GM23338 (cell line): ENCODE results near the gene KBTBD4. TPM values are rescaled to one million over a fixed set of nuclear protein-coding genes. Genes with fewer than 3 reads are reported as not detected.

Experiments used
- ATAC-seq: fragments of 200-7000 bp; cut with Tn5 transposase; 3 replicates; pipeline ENCODE4 v1.9.1; 2020
- DNase-seq: peaks from one replicate; pipeline ENCODE4 v3.0.0-alpha.2; 2015; ENCODE audit warnings: low spot score
- H2AFZ ChIP-seq: fragments of 200-600 bp; sonication (generic); 2 replicates; pipeline ENCODE4 v1.8.0; 2016; ENCODE audit warnings: antibody characterized with exemption, mild to moderate bottlenecking, moderate library complexity
- H3F3A ChIP-seq: fragments of 200-600 bp; sonication (generic); replicated peaks from 2 replicates; pipeline ENCODE4 v1.8.0; 2017; ENCODE audit warnings: antibody characterized with exemption, mixed run types, low read depth
- H3K27ac ChIP-seq: fragments of 200-600 bp; sonication (generic); 2 replicates; pipeline ENCODE4 v1.6.1; 2016; ENCODE audit warnings: low read depth
- H3K27me3 ChIP-seq: fragments of 200-600 bp; sonication (generic); 2 replicates; pipeline ENCODE4 v1.8.0; 2016; ENCODE audit warnings: mild to moderate bottlenecking, mixed run types, moderate library complexity; ENCODE audit not compliant: insufficient read depth
- H3K36me3 ChIP-seq: fragments of 200-600 bp; sonication (generic); 2 replicates; pipeline ENCODE4 v1.8.0; 2016; ENCODE audit warnings: mild to moderate bottlenecking; ENCODE audit not compliant: insufficient read depth
- H3K4me1 ChIP-seq: fragments of 200-600 bp; sonication (generic); 2 replicates; pipeline ENCODE4 v1.8.0; 2016; ENCODE audit warnings: mild to moderate bottlenecking, moderate library complexity; ENCODE audit not compliant: insufficient read depth
- H3K4me2 ChIP-seq: fragments of 200-600 bp; sonication (generic); 2 replicates; pipeline ENCODE4 v1.7.1; 2017; ENCODE audit warnings: mixed run types
- H3K4me3 ChIP-seq: fragments of 200-600 bp; sonication (generic); 2 replicates; pipeline ENCODE4 v1.6.1; 2016; ENCODE audit warnings: mixed run types
- H3K79me2 ChIP-seq: fragments of 200-600 bp; sonication (generic); replicated peaks from 2 replicates; pipeline ENCODE4 v1.8.0; 2017; ENCODE audit warnings: mild to moderate bottlenecking; ENCODE audit not compliant: insufficient read depth
- H3K9me2 ChIP-seq: fragments of 200-600 bp; sonication (generic); 2 replicates; pipeline ENCODE4 v1.8.0; 2017; ENCODE audit not compliant: insufficient read depth
- H4K20me1 ChIP-seq: fragments of 200-600 bp; sonication (generic); replicated peaks from 2 replicates; pipeline ENCODE4 v1.8.0; 2017; ENCODE audit warnings: mild to moderate bottlenecking; ENCODE audit not compliant: insufficient read depth
- H3K27ac Mint-ChIP-seq: 2 replicates; pipeline ENCODE4 v1.8.0; 2020; ENCODE audit warnings: inconsistent platforms, mild to moderate bottlenecking, moderate library complexity, mixed read lengths
- H3K27me3 Mint-ChIP-seq: 3 replicates; pipeline ENCODE4 v1.8.0; 2022; ENCODE audit warnings: low read depth, mild to moderate bottlenecking, moderate library complexity, mixed read lengths, inconsistent platforms; ENCODE audit not compliant: insufficient read depth, poor library complexity
- H3K36me3 Mint-ChIP-seq: 3 replicates; pipeline ENCODE4 v1.8.0; 2021; ENCODE audit warnings: low read depth, mild to moderate bottlenecking, inconsistent platforms, moderate library complexity, mixed read lengths
- H3K4me1 Mint-ChIP-seq: 3 replicates; pipeline ENCODE4 v1.8.0; 2020; ENCODE audit warnings: mild to moderate bottlenecking, inconsistent platforms, mixed read lengths
- H3K4me3 Mint-ChIP-seq: 3 replicates; pipeline ENCODE4 v1.8.0; 2021; ENCODE audit warnings: moderate library complexity, mild to moderate bottlenecking, inconsistent platforms, mixed read lengths
- H3K9me3 Mint-ChIP-seq: 3 replicates; pipeline ENCODE4 v1.8.0; 2020; ENCODE audit warnings: moderate library complexity, mild to moderate bottlenecking, inconsistent platforms, mixed read lengths
- CREB1 ChIP-seq: fragments of 250-450 bp; sonication (Bioruptor Pico); IDR thresholded peaks from 2 replicates; pipeline ENCODE4 v1.5.0; 2020; ENCODE audit warnings: low read depth, mild to moderate bottlenecking, moderate library complexity
- CTCF ChIP-seq, 2 experiments: fragments of 200-600 bp in 1 of 2; sonication (generic) in 1 of 2; conservative IDR thresholded peaks; 2 replicates each; pipeline versions ENCODE4 v1.5.1 to v1.6.1; 2016 to 2017; ENCODE audit warnings: antibody characterized with exemption in 2 of 2, low read depth in 2 of 2, mild to moderate bottlenecking in 2 of 2, moderate library complexity in 1 of 2
- EZH2 ChIP-seq: fragments of 200-600 bp; sonication (generic); IDR thresholded peaks from one replicate; pipeline ENCODE4 v1.8.0; 2017; ENCODE audit warnings: antibody characterized with exemption, mild to moderate bottlenecking, low read depth; ENCODE audit not compliant: unreplicated experiment
- EZH2phosphoT487 ChIP-seq: fragments of 200-600 bp; sonication (generic); IDR thresholded peaks from one replicate; pipeline ENCODE4 v1.8.1; 2018; ENCODE audit warnings: antibody characterized with exemption; ENCODE audit not compliant: unreplicated experiment
- JUNB ChIP-seq: IDR thresholded peaks from one replicate; pipeline ENCODE4 v1.6.1; 2016; ENCODE audit warnings: antibody characterized with exemption; ENCODE audit not compliant: unreplicated experiment
- POLR2AphosphoS5 ChIP-seq: IDR thresholded peaks from 2 replicates; pipeline ENCODE4 v1.6.1; 2016; ENCODE audit warnings: antibody characterized with exemption, low read depth
- REST ChIP-seq: IDR thresholded peaks from one replicate; pipeline ENCODE4 v1.6.1; 2018; ENCODE audit warnings: antibody characterized with exemption; ENCODE audit not compliant: unreplicated experiment
- ZNF114 ChIP-seq: fragments of 250-450 bp; sonication (Bioruptor Pico); IDR thresholded peaks from 2 replicates; pipeline ENCODE4 v1.5.0; 2020; ENCODE audit warnings: mild to moderate bottlenecking, moderate library complexity
- ZNF331 ChIP-seq: fragments of 250-450 bp; sonication (Bioruptor Pico); IDR thresholded peaks from 2 replicates; pipeline ENCODE4 v1.5.0; 2020; ENCODE audit warnings: low read depth, mild to moderate bottlenecking, moderate library complexity
- ZNF462 ChIP-seq: fragments of 250-450 bp; sonication (Bioruptor Pico); IDR thresholded peaks from 2 replicates; pipeline ENCODE4 v1.5.0; 2020; ENCODE audit warnings: mild to moderate bottlenecking, moderate library complexity
- polyA plus RNA-seq: library from polyadenylated mRNA; unstranded; fragments of >200 nt; fragmentation: Nextera tagmentation; extraction: Ambion mirVana; gene quantifications from 2 replicates; pipeline ENCODE4 v1.2.1, GENCODE V29; 2016
- total RNA-seq: library from RNA; depleted of rRNA; stranded (reverse); fragments of >200 nt; shearing (Covaris generic); gene quantifications from 2 replicates; pipeline ENCODE4 v1.2.3, GENCODE V29; 2014

The KBTBD4 gene
- total and polyA plus RNA-seq, 2 experiments from 2014 or later = 5.8 to 16.6 TPM

- no peak overlapping the region for H3K4me3 ChIP-seq
- TF ChIP-seq CTCF (conservative IDR thresholded peaks at IDR 0.05; ENCODE audit: low read depth in 2 of 2) (no peak), REST (no peak), EZH2phosphoT487 (no peak), ZNF462 (no peak), EZH2 (no peak), ZNF114 (CRISPR knock-in tag) (no peak), POLR2AphosphoS5 (no peak), ZNF331 (CRISPR knock-in tag) (no peak), CREB1 (CRISPR knock-in tag) (no peak), JUNB (no peak)
- peaks cover 91% of the 10 kb centered on the region for H4K20me1 ChIP-seq
- peaks cover 5% of the 10 kb centered on the region for H3K27me3 Mint-ChIP-seq
- peaks cover 42% of the 10 kb centered on the region for H3K4me1 ChIP-seq
- no peak overlapping the region for H3K4me3 Mint-ChIP-seq
- H3K36me3 ChIP-seq = no peaks in the 10 kb centered on the region
- H3K27ac Mint-ChIP-seq = no peak overlapping the region
- H3K27me3 ChIP-seq = no peaks in the 10 kb centered on the region
- H3K9me3 Mint-ChIP-seq = no peaks in the 10 kb centered on the region
- ATAC-seq = no peak
- H3K4me1 Mint-ChIP-seq = peaks cover 26% of the 10 kb centered on the region
- 0 out of 3 replicates have a peak, but pooled peaks cover 7% of the 10 kb centered on the region for H3K36me3 Mint-ChIP-seq
- H3K4me2 ChIP-seq = no peak overlapping the region
- H3K79me2 ChIP-seq = peaks cover 100% of the 10 kb centered on the region
- no peaks in the 10 kb centered on the region for H3K9me2 ChIP-seq
- no peak for DNase-seq
- H2AFZ ChIP-seq = no peak overlapping the region
- H3K27ac ChIP-seq = peak overlapping the region; percentile 63
- H3F3A ChIP-seq = peaks cover 3% of the 10 kb centered on the region; the same call in 1 of the 2 replicates
Observed at GRCh38 chr11:47529951-47530350, 48.8 kb downstream of the KBTBD4 start.
